ENCODE results near the gene HMG20A. TPM values are rescaled to one million over a fixed set of nuclear protein-coding genes. Genes with fewer than 3 reads are reported as not detected.

Gene HMG20A
- total and polyA plus RNA-seq, 10 of the 15 experiments (the other 5 are each of a cell fraction or from before 2014, with no cell fraction given) = 30.0 to 98.7 (median 46.8) TPM

- TF ChIP-seq MYB (IDR thresholded peaks at IDR 0.05; ENCODE audit: borderline replicate concordance, low read depth, low read length) = no peak
- TF ChIP-seq ELK1 (IDR thresholded peaks at IDR 0.05; ENCODE audit: low read depth, low read length) = no peak
- TF ChIP-seq NRF1 (conservative IDR thresholded peaks at IDR 0.05; ENCODE audit: low read depth, low read length) = no peak
- TF ChIP-seq SIX5 (IDR thresholded peaks at IDR 0.05; ENCODE audit: low read depth, low read length, severe bottlenecking) = no peak
- TF ChIP-seq MLLT1 (IDR thresholded peaks at IDR 0.05) = peak; percentile 88
- TF ChIP-seq POLR2AphosphoS5 (IDR thresholded peaks at IDR 0.05; ENCODE audit: low read length) = no peak
- TF ChIP-seq EP300 (IDR thresholded peaks at IDR 0.05; ENCODE audit: borderline replicate concordance in 1 of 2, control insufficient read depth in 1 of 2, low read depth in 2 of 2, low read length in 2 of 2) = peak in 1 of 2 experiments; percentile 22; a peak in 1 of 4 replicates
- TF ChIP-seq HDAC2 (IDR thresholded peaks at IDR 0.05) = no peak
- no peak for TF ChIP-seq IRF3 (IDR thresholded peaks at IDR 0.05)
- TF ChIP-seq IKZF1 (conservative IDR thresholded peaks at IDR 0.05) = 0 out of 2 replicates have a peak, but pooled peaks have one; percentile 32
- no peak for TF ChIP-seq POLR2AphosphoS2 (IDR thresholded peaks at IDR 0.05; ENCODE audit: low read depth, low read length)
- TF ChIP-seq KAT2A (conservative IDR thresholded peaks at IDR 0.05; ENCODE audit: control insufficient read depth, low read depth, low read length) = no peak
- no peak for TF ChIP-seq BCL3 (IDR thresholded peaks at IDR 0.05; ENCODE audit: borderline replicate concordance, insufficient read depth, low read depth, low read length, poor library complexity, severe bottlenecking)
- no peak for TF ChIP-seq MXI1 (IDR thresholded peaks at IDR 0.05; ENCODE audit: low read depth, low read length)
- TF ChIP-seq RBBP5 (conservative IDR thresholded peaks at IDR 0.05) = no peak
- TF ChIP-seq NFYA (IDR thresholded peaks at IDR 0.05; ENCODE audit: borderline replicate concordance, low read depth, low read length) = no peak
- TF ChIP-seq CREB1 (IDR thresholded peaks at IDR 0.05; ENCODE audit: low read depth) = no peak
- TF ChIP-seq POU2F2 (IDR thresholded peaks at IDR 0.05; ENCODE audit: borderline replicate concordance, low read depth, low read length) = peak; percentile 57; the same call in 1 of the 3 replicates
- no peak for TF ChIP-seq CHD1 (IDR thresholded peaks at IDR 0.05; ENCODE audit: low read depth, low read length)
- TF ChIP-seq PAX5 (IDR thresholded peaks at IDR 0.05; ENCODE audit: borderline replicate concordance, low read depth, low read length) = peak; percentile 55; the same call in 1 of the 2 replicates
- no peak for TF ChIP-seq NR2C1 (IDR thresholded peaks at IDR 0.05)
- no peak for TF ChIP-seq ZNF24 (IDR thresholded peaks at IDR 0.05)
Observed at GRCh38 chr15:77409259-77410156, 11.2 kb upstream of the HMG20A start (continued).
